RWPE2 (cell line): ENCODE data around the gene RBBP6.

Experiments
- ATAC-seq: fragments of 200-7000 bp; cut with Tn5 transposase; 3 replicates; pipeline ENCODE4 v1.9.1; 2021; ENCODE audit warnings: low read depth
- DNase-seq: peaks from one replicate; pipeline ENCODE4 v3.0.0-alpha.2; 2020; ENCODE audit warnings: low spot score
- H3K27ac ChIP-seq: fragments of 450-650 bp; 2 replicates; pipeline ENCODE4 v1.5.1; 2017; ENCODE audit warnings: mild to moderate bottlenecking; ENCODE audit not compliant: poor library complexity, severe bottlenecking
- H3K27me3 ChIP-seq: fragments of 250-450 bp; sonication (Bioruptor Pico); 2 replicates; pipeline ENCODE4 v1.5.1; 2021; ENCODE audit warnings: mild to moderate bottlenecking, moderate library complexity; ENCODE audit not compliant: insufficient read depth, poor library complexity, severe bottlenecking
- H3K36me3 ChIP-seq: fragments of 250-450 bp; sonication (Bioruptor Pico); 2 replicates; pipeline ENCODE4 v1.5.1; 2020; ENCODE audit warnings: low read depth, mild to moderate bottlenecking, moderate library complexity
- H3K4me1 ChIP-seq: fragments of 250-450 bp; sonication (Bioruptor Pico); 2 replicates; pipeline ENCODE4 v1.5.1; 2021; ENCODE audit warnings: mild to moderate bottlenecking, moderate library complexity; ENCODE audit not compliant: insufficient read depth, poor library complexity, severe bottlenecking
- H3K4me3 ChIP-seq: fragments of 250-450 bp; sonication (Bioruptor Pico); 2 replicates; pipeline ENCODE4 v1.5.1; 2021; ENCODE audit warnings: mild to moderate bottlenecking, moderate library complexity; ENCODE audit not compliant: severe bottlenecking
- H3K9me3 ChIP-seq: fragments of 250-450 bp; sonication (Bioruptor Pico); 2 replicates; pipeline ENCODE4 v1.5.1; 2021; ENCODE audit warnings: mild to moderate bottlenecking, moderate library complexity; ENCODE audit not compliant: severe bottlenecking
- TF ChIP-seq, protein P1 (sequence below): fragments of 450-650 bp; IDR thresholded peaks from one replicate; pipeline ENCODE4 v1.5.1; 2017; ENCODE audit warnings: mild to moderate bottlenecking, moderate library complexity; ENCODE audit not compliant: poor library complexity, severe bottlenecking

The RBBP6 gene

DNA sequence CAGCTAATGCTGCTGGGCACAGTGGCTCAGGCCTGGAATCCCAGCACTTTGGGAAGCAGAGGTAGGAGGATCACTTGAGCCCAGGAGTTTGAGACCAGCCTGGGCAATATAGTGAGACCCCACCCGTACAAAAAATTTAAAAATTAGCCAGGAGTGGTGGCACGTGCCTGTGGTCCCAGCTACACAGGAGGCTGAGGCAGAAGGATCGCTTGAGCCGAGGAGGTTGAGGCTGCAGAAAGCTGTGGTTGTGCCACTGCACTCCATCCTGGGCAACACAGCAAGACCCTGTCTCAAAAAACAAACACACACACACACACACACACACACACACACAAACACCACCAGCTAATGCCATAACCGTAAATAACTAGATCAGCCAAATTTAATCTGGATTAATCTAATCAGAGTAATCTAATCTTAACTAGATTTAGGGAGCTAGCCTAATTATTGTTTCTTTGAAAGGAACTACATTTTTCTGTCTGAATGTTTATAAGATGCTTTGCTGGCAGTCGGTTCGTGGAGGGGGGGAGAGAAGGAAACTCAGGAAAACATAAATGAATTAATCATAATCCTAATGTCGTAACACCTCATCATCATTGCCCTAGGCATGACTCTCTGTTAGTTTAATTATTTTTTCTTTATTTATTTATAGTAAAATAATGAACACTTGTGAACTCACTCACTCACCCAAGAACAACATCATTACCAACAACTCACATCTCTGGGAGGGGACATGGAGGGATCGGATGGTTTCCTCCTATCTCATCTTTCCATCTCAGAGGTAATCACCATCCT, 12.5 kb upstream of the RBBP6 start:
- Histone ChIP-seq H3K4me1 (peaks cover 19% of the 10 kb centered on the region), H3K9me3 (no peaks in the 10 kb centered on the region), H3K4me3 (no peak overlapping the region), H3K36me3 (no peaks in the 10 kb centered on the region), H3K27me3 (no peaks in the 10 kb centered on the region), H3K27ac (peak overlapping the region; percentile 66)
- DNase-seq, result no peak
- ATAC-seq, result no peak; the same call in 2 of the 3 replicates
- TF ChIP-seq, protein P1, sequence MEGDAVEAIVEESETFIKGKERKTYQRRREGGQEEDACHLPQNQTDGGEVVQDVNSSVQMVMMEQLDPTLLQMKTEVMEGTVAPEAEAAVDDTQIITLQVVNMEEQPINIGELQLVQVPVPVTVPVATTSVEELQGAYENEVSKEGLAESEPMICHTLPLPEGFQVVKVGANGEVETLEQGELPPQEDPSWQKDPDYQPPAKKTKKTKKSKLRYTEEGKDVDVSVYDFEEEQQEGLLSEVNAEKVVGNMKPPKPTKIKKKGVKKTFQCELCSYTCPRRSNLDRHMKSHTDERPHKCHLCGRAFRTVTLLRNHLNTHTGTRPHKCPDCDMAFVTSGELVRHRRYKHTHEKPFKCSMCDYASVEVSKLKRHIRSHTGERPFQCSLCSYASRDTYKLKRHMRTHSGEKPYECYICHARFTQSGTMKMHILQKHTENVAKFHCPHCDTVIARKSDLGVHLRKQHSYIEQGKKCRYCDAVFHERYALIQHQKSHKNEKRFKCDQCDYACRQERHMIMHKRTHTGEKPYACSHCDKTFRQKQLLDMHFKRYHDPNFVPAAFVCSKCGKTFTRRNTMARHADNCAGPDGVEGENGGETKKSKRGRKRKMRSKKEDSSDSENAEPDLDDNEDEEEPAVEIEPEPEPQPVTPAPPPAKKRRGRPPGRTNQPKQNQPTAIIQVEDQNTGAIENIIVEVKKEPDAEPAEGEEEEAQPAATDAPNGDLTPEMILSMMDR, result no peak

DNA sequence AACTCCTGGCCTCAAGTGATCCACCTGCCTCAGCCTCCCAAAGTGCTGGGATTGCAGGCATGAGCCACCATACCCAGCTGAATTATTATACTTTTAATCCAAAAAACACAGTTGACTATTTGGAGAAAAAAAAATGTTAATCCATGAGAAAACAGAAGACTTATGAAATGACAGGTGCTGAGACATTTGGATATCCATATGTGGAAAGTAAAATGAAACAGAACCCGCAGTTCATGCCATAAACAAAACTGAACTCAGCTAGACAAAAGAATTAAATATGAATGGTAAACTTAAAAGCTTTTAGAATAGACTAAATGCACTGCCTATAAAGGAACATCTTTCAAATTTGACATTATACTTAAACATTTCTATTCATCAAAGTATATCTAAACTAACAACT, 8.2 kb upstream of the RBBP6 start:
- Histone ChIP-seq H3K9me3 (no peaks in the 10 kb centered on the region), H3K4me1 (peaks cover 12% of the 10 kb centered on the region), H3K27ac (no peak overlapping the region), H3K4me3 (no peak overlapping the region), H3K36me3 (no peaks in the 10 kb centered on the region), H3K27me3 (no peaks in the 10 kb centered on the region)
- TF ChIP-seq, protein P1, result no peak
- DNase-seq (no peak), ATAC-seq (no peak)

DNA sequence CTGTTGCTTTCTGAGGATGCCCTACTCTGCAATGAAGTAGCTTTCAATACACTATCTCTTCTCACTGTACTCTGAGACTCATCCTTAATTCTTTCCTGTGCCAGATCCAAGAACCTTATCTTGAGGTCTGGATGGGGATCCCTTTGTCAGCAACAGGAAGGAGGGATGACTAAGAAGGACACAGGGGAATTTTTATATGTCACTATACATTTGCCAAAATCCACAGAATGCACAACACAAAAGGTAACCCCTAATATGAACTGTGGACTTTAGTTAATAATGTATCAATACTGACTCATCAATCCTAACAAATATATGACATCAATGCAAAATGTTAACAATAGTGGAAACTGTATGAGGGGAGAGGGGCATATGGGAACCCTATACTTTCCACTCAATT, 4.7 kb upstream of the RBBP6 start:
- no peak for DNase-seq
- no peaks in the 10 kb centered on the region for H3K36me3 ChIP-seq
- H3K27ac ChIP-seq, result peak overlapping the region; percentile 5
- TF ChIP-seq, protein P1, result no peak
- no peaks in the 10 kb centered on the region for H3K27me3 ChIP-seq
- peaks cover 3% of the 10 kb centered on the region for H3K4me1 ChIP-seq
- no peaks in the 10 kb centered on the region for H3K9me3 ChIP-seq
- H3K4me3 ChIP-seq, result no peak overlapping the region
- peak; percentile 15; the same call in 2 of the 3 replicates for ATAC-seq

DNA sequence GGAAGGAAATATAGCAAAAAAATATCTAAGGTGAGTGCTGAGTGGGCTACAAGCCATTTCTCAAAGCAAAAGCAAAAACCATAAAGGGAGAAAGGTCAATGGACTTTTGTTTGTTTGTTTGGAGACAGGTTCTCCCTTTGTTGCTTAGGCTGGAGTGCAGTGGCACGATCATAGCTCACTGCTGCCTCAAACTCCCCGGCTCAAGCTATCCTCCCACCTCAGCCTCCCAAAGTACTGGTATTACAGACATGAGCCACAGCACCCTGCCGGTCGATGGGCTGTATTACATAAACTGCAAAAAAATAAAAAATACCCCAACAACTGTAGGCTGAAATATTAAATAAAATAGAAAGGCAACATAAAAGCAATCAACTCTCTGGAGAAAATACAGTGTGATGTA, 3.5 kb upstream of the RBBP6 start:
- no peak for DNase-seq

More for the DNA sequence above, 3.5 kb upstream of the RBBP6 start:
- ATAC-seq, result no peak
- TF ChIP-seq, protein P1, result no peak
- H3K27ac ChIP-seq, result no peak overlapping the region
- H3K9me3 ChIP-seq, result no peaks in the 10 kb centered on the region
- H3K4me3 ChIP-seq, result no peak overlapping the region
- no peaks in the 10 kb centered on the region for H3K36me3 ChIP-seq
- H3K27me3 ChIP-seq, result no peaks in the 10 kb centered on the region
- H3K4me1 ChIP-seq, result peaks cover 3% of the 10 kb centered on the region
